IPS DF 4.7 (cell line): ENCODE measurements around the gene HDHD3.
"Not testable (repeated sequence)": the region's sequence is repeated elsewhere in the genome, so short reads cannot be mapped to it uniquely, and the experiment has no call there.

Experiments used
- DNase-seq: peaks from one replicate; pipeline ENCODE4 v3.0.0-alpha.2; 2013; ENCODE audit warnings: low spot score; ENCODE audit errors: extremely low read depth

Gene HDHD3

GRCh38 chr9:113390192-113390960, 13.6 kb upstream of the HDHD3 start:
- DNase-seq: no peak

- DNase-seq: no peak
Measured at GRCh38 chr9:113389451-113389850, 12.7 kb upstream of the HDHD3 start.

- no peak for DNase-seq
Measured at GRCh38 chr9:113388833-113389232, 12.0 kb upstream of the HDHD3 start.

- DNase-seq: no peak
Measured at GRCh38 chr9:113387560-113388230, 10.9 kb upstream of the HDHD3 start.

- DNase-seq: no peak
Measured at GRCh38 chr9:113386571-113387393, 10.0 kb upstream of the HDHD3 start.

- DNase-seq: no peak
Measured at GRCh38 chr9:113381909-113382411, 5.2 kb upstream of the HDHD3 start.

GRCh38 chr9:113381441-113381840, 4.7 kb upstream of the HDHD3 start:
- not testable (repeated sequence) for DNase-seq

- DNase-seq: no peak
Measured at GRCh38 chr9:113380869-113381378, 4.1 kb upstream of the HDHD3 start.

GRCh38 chr9:113379829-113380210, 3.0 kb upstream of the HDHD3 start:
- DNase-seq: not testable (repeated sequence)

GRCh38 chr9:113379094-113379828, 2.5 kb upstream of the HDHD3 start:
- DNase-seq: not testable (repeated sequence)

GRCh38 chr9:113375057-113376023, 1.4 kb downstream of the HDHD3 start:
- DNase-seq: no peak

- no peak for DNase-seq
Measured at GRCh38 chr9:113373676-113374392, 3.0 kb downstream of the HDHD3 start.

GRCh38 chr9:113373256-113373655, 3.5 kb downstream of the HDHD3 start:
- DNase-seq: no peak

- DNase-seq: no peak
Measured at GRCh38 chr9:113372059-113372458, 4.7 kb downstream of the HDHD3 start.

- no peak for DNase-seq
Measured at GRCh38 chr9:113370806-113371325, 5.9 kb downstream of the HDHD3 start.

- DNase-seq: no peak
Measured at GRCh38 chr9:113369855-113370140, 7.0 kb downstream of the HDHD3 start.

- no peak for DNase-seq
Measured at GRCh38 chr9:113368982-113369854, 7.6 kb downstream of the HDHD3 start.

GRCh38 chr9:113368348-113368981, 8.3 kb downstream of the HDHD3 start:
- no peak for DNase-seq
